GM23248 (cell line): ENCODE data around the gene KLHL10. TPM values are rescaled to one million over a fixed set of nuclear protein-coding genes. Genes with fewer than 3 reads are reported as not detected.

Experiments
- DNase-seq: peaks from one replicate; pipeline ENCODE4 v3.0.0-alpha.2; 2015
- H2AFZ ChIP-seq: fragments of 200-600 bp; sonication (generic); 2 replicates; pipeline ENCODE4 v1.6.1; 2016; ENCODE audit warnings: antibody characterized with exemption
- H3F3A ChIP-seq: fragments of 200-600 bp; sonication (generic); 2 replicates; pipeline ENCODE4 v1.6.1; 2016; ENCODE audit warnings: mild to moderate bottlenecking, antibody characterized with exemption, mixed run types; ENCODE audit not compliant: insufficient read depth
- H3K27ac ChIP-seq: fragments of 200-600 bp; sonication (generic); 2 replicates; pipeline ENCODE4 v1.5.1; 2016; ENCODE audit warnings: mild to moderate bottlenecking
- H3K27me3 ChIP-seq: fragments of 200-600 bp; sonication (generic); replicated peaks from 2 replicates; pipeline ENCODE4 v1.6.1; 2016; ENCODE audit warnings: mild to moderate bottlenecking; ENCODE audit not compliant: insufficient read depth
- H3K36me3 ChIP-seq: fragments of 200-600 bp; sonication (generic); 2 replicates; pipeline ENCODE4 v1.6.1; 2016; ENCODE audit warnings: low read depth, mild to moderate bottlenecking
- H3K4me1 ChIP-seq: fragments of 200-600 bp; sonication (generic); 2 replicates; pipeline ENCODE4 v1.6.1; 2016; ENCODE audit warnings: mild to moderate bottlenecking; ENCODE audit not compliant: insufficient read depth
- H3K4me2 ChIP-seq: fragments of 200-600 bp; sonication (generic); one replicate; pipeline ENCODE4 v1.6.1; 2016; ENCODE audit warnings: mild to moderate bottlenecking; ENCODE audit not compliant: unreplicated experiment
- H3K4me3 ChIP-seq: fragments of 200-600 bp; sonication (generic); 2 replicates; pipeline ENCODE4 v1.5.1; 2016; ENCODE audit warnings: mild to moderate bottlenecking
- H3K79me2 ChIP-seq: fragments of 200-600 bp; sonication (generic); 2 replicates; pipeline ENCODE4 v1.6.1; 2016; ENCODE audit warnings: mild to moderate bottlenecking; ENCODE audit not compliant: insufficient read depth
- H3K9ac ChIP-seq: fragments of 200-600 bp; sonication (generic); 2 replicates; pipeline ENCODE4 v1.6.1; 2016; ENCODE audit warnings: mild to moderate bottlenecking
- H3K9me2 ChIP-seq: fragments of 200-600 bp; sonication (generic); 2 replicates; pipeline ENCODE4 v1.6.1; 2016; ENCODE audit warnings: mixed run types, mild to moderate bottlenecking, moderate library complexity; ENCODE audit not compliant: insufficient read depth
- H3K9me3 ChIP-seq: fragments of 200-600 bp; sonication (generic); one replicate; pipeline ENCODE4 v1.6.1; 2017; ENCODE audit warnings: low read depth
- H4K20me1 ChIP-seq: fragments of 200-600 bp; sonication (generic); 2 replicates; pipeline ENCODE4 v1.6.0; 2016; ENCODE audit not compliant: insufficient read depth
- EZH2 ChIP-seq: fragments of 200-600 bp; sonication (generic); IDR thresholded peaks from 2 replicates; pipeline ENCODE4 v1.6.1; 2018; ENCODE audit warnings: antibody characterized with exemption, mild to moderate bottlenecking; ENCODE audit not compliant: insufficient read depth, poor library complexity, severe bottlenecking
- EZH2phosphoT487 ChIP-seq: fragments of 200-600 bp; sonication (generic); IDR thresholded peaks from 2 replicates; pipeline ENCODE4 v1.6.1; 2018; ENCODE audit warnings: antibody characterized with exemption, moderate library complexity, mild to moderate bottlenecking, low read depth; ENCODE audit not compliant: insufficient read depth
- WGBS, 2 experiments: methylation state at CpG; one replicate each; pipeline ENCODE4 v1.1.6; 2015 to 2017; ENCODE audit warnings: low lambda C conversion rate in 2 of 2, low coverage in 1 of 2; ENCODE audit errors: missing lambda C conversion rate in 2 of 2; 5-methylcytosine and 5-hydroxymethylcytosine counted together
- in situ Hi-C: fragments of 300-500 bp; cut with MboI; formaldehyde crosslinking; loops from 2 replicates; pipeline ENCODE4 v1.15.0; 2020
- polyA plus RNA-seq: library from polyadenylated mRNA; unstranded; fragments of >200 nt; fragmentation: Nextera tagmentation; extraction: Ambion mirVana; gene quantifications from 2 replicates; pipeline ENCODE4 v1.2.1, GENCODE V29; 2016
- total RNA-seq: library from RNA; depleted of rRNA; stranded (reverse); fragments of >200 nt; shearing (Covaris generic); gene quantifications from 2 replicates; pipeline ENCODE4 v1.2.3, GENCODE V29; 2014; rRNA removed

KLHL10 gene
- total RNA-seq (2.3 TPM in 1 of 2 replicates, not detected in the other), polyA plus RNA-seq (0.09 TPM in 2 replicates)

DNA sequence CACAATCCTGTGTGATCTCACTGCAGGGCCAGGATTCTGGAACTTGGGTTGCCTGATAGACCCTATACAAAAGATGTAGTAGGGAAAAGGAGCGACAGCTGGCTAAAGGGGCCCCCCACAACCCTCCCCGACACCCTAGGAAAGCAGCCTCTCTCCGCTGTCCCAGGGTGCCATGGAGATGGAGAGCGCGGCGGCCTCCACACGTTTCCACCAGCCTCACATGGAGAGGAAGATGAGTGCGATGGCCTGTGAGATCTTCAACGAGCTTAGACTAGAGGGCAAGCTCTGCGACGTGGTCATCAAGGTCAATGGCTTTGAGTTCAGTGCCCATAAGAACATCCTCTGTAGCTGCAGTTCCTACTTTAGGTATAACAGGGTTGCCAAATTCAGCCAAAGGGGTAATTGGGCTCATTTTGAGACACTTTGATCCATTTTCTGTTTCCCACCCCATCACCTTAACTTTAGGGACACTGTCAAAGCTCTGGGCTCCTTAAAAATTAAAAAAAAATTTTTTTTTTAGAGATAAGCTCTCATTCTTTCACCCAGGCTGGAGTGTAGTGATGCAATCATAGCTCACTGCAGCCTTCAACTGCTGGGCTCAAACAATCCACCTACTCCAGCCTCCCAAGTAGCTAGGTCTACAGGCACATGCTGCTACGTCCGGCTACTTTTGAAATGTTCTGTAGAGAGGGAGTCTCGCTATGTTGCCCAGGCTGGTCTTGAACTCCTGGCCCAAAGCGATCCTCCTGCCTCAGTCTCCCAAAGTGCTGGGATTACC lies at the start of gene KLHL10:
Gene KLHL10, plus strand, starts transcription at position 65 of the 778 bp plus-strand sequence. Its CDS starts 108 bp downstream, at position 173.
- H3K36me3 ChIP-seq = no peaks in the 10 kb centered on the region; the same call in 1 of the 2 replicates
- 92% methylated on average over 15 of the region's 15 CpGs for WGBS, 2 experiments
- peak within 1 kb of the TSS; percentile 81 for H3K4me2 ChIP-seq
- H3K79me2 ChIP-seq = peaks cover 16% of the 10 kb centered on the region
- no peaks in the 10 kb centered on the region for H3F3A ChIP-seq
- no peaks in the 10 kb centered on the region for H4K20me1 ChIP-seq
- H3K9ac ChIP-seq = peak within 1 kb of the TSS; percentile 82
- H3K27me3 ChIP-seq = no peaks in the 10 kb centered on the region
- no peaks in the 10 kb centered on the region for H3K9me2 ChIP-seq
- peak within 1 kb of the TSS; percentile 93 for H2AFZ ChIP-seq
- in situ Hi-C loops = no loop called here
- 0 out of 2 replicates have a peak, but pooled peaks cover 5% of the 10 kb centered on the region for H3K4me1 ChIP-seq
- no peak for DNase-seq
- H3K27ac ChIP-seq = no peak within 1 kb of the TSS
- H3K9me3 ChIP-seq = no peaks in the 10 kb centered on the region
- no peak for TF ChIP-seq EZH2phosphoT487
- no peak for TF ChIP-seq EZH2
- peak within 1 kb of the TSS; percentile 80 for H3K4me3 ChIP-seq

DNA sequence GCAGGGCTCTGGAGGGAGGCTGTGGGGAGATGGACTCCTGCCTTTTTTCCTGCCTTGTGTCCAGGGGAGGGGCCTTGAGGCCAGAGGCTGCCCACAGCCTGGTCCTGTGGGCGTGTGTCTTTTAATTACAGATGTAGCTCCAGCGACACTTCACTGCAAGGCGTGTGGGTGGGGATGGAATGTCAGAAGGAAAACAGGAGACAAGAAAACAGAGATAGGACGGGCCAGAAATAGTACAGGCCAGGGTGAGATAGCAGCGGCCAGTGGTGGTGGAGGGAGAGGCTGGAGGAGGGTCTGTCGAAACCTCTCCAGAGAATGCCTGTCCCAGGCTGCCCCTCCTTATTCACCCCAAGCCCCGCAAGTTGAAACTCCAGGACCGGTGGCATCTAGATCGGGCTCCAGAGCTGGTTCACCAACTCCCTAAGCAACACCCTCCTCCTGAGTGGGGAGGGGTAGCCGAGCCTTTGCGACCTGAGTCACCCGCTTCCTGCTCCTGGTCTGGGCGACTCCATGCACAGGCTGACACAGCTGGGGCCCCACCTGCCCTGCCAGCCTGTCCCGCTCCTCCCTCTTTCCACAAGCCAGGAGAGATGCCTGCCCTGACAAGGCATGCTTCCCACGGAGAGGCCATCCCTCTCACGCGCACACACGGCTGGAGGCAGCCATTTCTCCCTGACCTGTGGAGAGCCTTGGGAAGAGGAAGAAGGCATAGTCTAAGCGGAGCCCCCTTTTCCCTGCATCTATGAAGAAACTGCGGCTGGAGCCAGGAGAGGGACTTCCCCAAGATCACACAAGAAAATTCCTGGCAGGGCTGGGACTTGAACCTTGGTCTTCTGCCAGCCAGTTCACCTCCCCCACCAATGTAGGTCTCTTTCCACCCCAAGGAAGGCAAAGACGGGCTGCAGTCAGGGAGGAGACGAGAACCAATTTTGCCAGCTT lies 44.5 kb upstream of the KLHL10 start:
- Histone ChIP-seq H4K20me1 (no peaks in the 10 kb centered on the region), H3K4me3 (0 out of 2 replicates have a peak overlapping the region, but pooled peaks have one; percentile 1), H3K79me2 (no peaks in the 10 kb centered on the region), H3K36me3 (no peaks in the 10 kb centered on the region), H3K9me3 (no peaks in the 10 kb centered on the region), H3K27me3 (no peaks in the 10 kb centered on the region), H3F3A (0 out of 2 replicates have a peak, but pooled peaks cover 4% of the 10 kb centered on the region), H3K4me1 (peaks cover 13% of the 10 kb centered on the region), H3K9me2 (no peaks in the 10 kb centered on the region), H3K27ac (no peak overlapping the region), H3K4me2 (peak overlapping the region; percentile 63), H3K9ac (peak overlapping the region; percentile 27; the same call in 1 of the 2 replicates), H2AFZ (peak overlapping the region; percentile 79)
- in situ Hi-C loops = no loop called here
- 43 to 47% methylated on average over 22 of the region's 22 CpGs for WGBS, 2 experiments
- no peak for TF ChIP-seq EZH2phosphoT487
- TF ChIP-seq EZH2 = no peak
- peak; percentile 57 for DNase-seq

DNA sequence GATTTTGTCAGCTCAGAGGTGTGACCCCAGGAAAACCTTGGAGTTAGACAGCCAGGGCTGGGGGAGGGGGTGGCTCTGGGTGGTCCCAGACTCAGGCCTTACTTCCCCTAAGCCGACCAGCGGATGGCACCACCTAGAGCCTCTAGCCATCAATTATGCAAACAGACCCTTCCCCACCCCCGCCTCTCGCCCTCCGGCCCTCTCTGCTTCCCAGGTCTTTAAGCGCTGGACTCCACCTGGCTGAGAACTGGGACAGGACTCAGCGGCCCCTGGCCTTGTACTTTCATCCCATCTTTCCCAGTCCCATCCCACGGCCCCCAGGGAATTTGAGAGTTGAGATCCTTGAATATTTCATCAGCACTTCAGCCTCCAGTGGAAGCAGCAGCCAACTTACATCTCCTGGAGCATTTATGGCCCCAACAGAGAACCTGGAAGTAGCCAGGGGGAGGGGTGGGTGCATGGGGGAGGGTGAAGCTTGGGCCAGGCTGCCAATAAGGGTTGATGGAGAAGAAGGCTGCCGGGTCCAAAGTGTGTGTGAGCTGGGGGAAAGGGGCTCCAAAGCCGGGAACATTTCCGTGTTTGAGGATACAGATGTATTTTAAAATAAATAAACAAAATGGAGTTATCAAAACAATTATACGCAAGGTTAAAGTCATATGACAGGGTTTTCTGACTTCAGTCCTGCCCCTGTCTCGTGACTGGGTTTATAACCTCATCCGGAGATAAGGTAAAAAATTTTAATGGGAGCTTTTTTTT lies 43.7 kb upstream of the KLHL10 start:
- no peaks in the 10 kb centered on the region for H3K27me3 ChIP-seq
- H3F3A ChIP-seq = 0 out of 2 replicates have a peak, but pooled peaks cover 4% of the 10 kb centered on the region
- no peak overlapping the region for H3K4me2 ChIP-seq
- no peaks in the 10 kb centered on the region for H3K9me3 ChIP-seq
- DNase-seq = peak; percentile 16
- H3K36me3 ChIP-seq = no peaks in the 10 kb centered on the region
- no peaks in the 10 kb centered on the region for H3K79me2 ChIP-seq
- no peak overlapping the region for H3K9ac ChIP-seq
- no peaks in the 10 kb centered on the region for H4K20me1 ChIP-seq
- H3K4me3 ChIP-seq = no peak overlapping the region
- TF ChIP-seq EZH2 = no peak
- no peak for TF ChIP-seq EZH2phosphoT487
- H3K4me1 ChIP-seq = peaks cover 13% of the 10 kb centered on the region
- H2AFZ ChIP-seq = no peak overlapping the region
- in situ Hi-C loops = no loop called here
- 87 to 89% methylated on average over 14 of the region's 14 CpGs for WGBS, 2 experiments
- H3K9me2 ChIP-seq = no peaks in the 10 kb centered on the region
- H3K27ac ChIP-seq = no peak overlapping the region

DNA sequence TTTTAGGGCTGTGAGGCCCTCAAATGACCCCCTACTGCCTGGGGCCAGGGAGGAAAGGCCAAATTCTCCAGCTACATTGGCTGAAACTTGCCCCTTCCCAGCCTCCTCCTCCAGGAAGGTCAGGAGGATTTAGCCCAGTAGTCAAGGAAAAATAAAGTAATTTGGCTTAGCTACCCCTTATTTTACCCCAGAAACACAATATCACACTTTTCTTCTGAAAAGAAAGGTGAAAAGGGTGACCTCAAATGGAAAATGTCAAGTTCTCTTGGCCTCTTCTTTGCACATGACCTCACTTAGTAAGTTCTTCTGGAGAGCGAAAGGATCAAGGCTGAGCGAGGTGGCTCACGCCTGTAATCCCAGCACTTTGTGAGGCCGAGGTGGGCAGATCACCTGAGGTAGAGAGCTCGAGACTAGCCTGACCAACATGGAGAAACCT lies 43.1 kb upstream of the KLHL10 start:
- Histone ChIP-seq H3K9me3 (no peaks in the 10 kb centered on the region), H4K20me1 (no peaks in the 10 kb centered on the region), H3K4me2 (no peak overlapping the region), H3K27me3 (no peaks in the 10 kb centered on the region), H3K9ac (no peak overlapping the region), H3K79me2 (no peaks in the 10 kb centered on the region), H3K9me2 (no peaks in the 10 kb centered on the region), H3F3A (0 out of 2 replicates have a peak, but pooled peaks cover 4% of the 10 kb centered on the region), H3K36me3 (no peaks in the 10 kb centered on the region), H3K4me1 (peaks cover 13% of the 10 kb centered on the region), H2AFZ (no peak overlapping the region), H3K4me3 (no peak overlapping the region), H3K27ac (no peak overlapping the region)
- TF ChIP-seq EZH2phosphoT487 (no peak), EZH2 (no peak)
- 89 to 92% methylated on average over 5 of the region's 5 CpGs for WGBS, 2 experiments
- in situ Hi-C loops = no loop called here
- DNase-seq = no peak
